ENCODE results near the gene SUDS3. TPM values are rescaled to one million over a fixed set of nuclear protein-coding genes. Genes with fewer than 3 reads are reported as not detected.
"Not testable (repeated sequence)": the region's sequence is repeated elsewhere in the genome, so short reads cannot be mapped to it uniquely, and the experiment has no call there.

The SUDS3 gene
- total RNA-seq, 1 donor from 2014 or later: 44.8 TPM

DNA sequence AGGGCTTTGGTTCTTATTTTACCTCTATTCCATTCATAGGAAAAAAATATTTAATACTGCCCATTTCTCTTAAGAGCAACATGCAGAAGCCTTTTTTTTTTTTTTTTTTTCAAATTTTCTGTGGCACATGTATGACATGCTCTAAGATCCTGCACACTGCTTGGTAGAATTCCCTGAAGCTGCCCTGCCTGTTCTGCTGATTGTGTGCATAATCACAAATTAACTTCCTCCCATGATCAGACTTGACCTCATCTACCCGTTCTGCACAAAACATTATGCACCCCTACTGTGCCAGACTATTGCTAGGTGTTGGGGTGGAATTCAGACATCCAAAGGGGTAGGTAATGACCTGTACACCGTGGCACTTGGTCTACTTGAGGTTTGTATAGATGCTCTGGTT lies 22.2 kb downstream of the SUDS3 start:
- H3K27ac Mint-ChIP-seq (ENCODE audit: unreplicated experiment): no peak overlapping the region
- no peak for DNase-seq (ENCODE audit: low read depth, low spot score)
- no peaks in the 10 kb centered on the region for H3K4me1 Mint-ChIP-seq
- TF ChIP-seq CTCF (conservative IDR thresholded peaks at IDR 0.05): no peak
- no peaks in the 10 kb centered on the region for H3K27me3 Mint-ChIP-seq (ENCODE audit: low read depth)
- peaks cover 12% of the 10 kb centered on the region for H3K36me3 Mint-ChIP-seq (ENCODE audit: low read depth)
- no peak overlapping the region for H3K4me3 Mint-ChIP-seq
- no peaks in the 10 kb centered on the region for H3K9me3 Mint-ChIP-seq

- no peak for TF ChIP-seq CTCF (conservative IDR thresholded peaks at IDR 0.05)
- Mint-ChIP-seq H3K27ac (ENCODE audit: unreplicated experiment) (no peak overlapping the region), H3K4me1 (no peaks in the 10 kb centered on the region), H3K4me3 (no peak overlapping the region), H3K27me3 (ENCODE audit: low read depth) (no peaks in the 10 kb centered on the region), H3K36me3 (ENCODE audit: low read depth) (peaks cover 12% of the 10 kb centered on the region), H3K9me3 (no peaks in the 10 kb centered on the region)
- no peak for DNase-seq (ENCODE audit: low read depth, low spot score)
Observed at GRCh38 chr12:118398940-118399339, 22.6 kb downstream of the SUDS3 start.

GRCh38 chr12:118402251-118402650 lies 25.9 kb downstream of the SUDS3 start:
- DNase-seq (ENCODE audit: low read depth, low spot score): no peak
- Mint-ChIP-seq H3K4me3 (no peak overlapping the region), H3K9me3 (no peaks in the 10 kb centered on the region), H3K27ac (ENCODE audit: unreplicated experiment) (no peak overlapping the region), H3K36me3 (ENCODE audit: low read depth) (peaks cover 13% of the 10 kb centered on the region), H3K27me3 (ENCODE audit: low read depth) (no peaks in the 10 kb centered on the region), H3K4me1 (peaks cover 4% of the 10 kb centered on the region)
- no peak for TF ChIP-seq CTCF (conservative IDR thresholded peaks at IDR 0.05)

DNA sequence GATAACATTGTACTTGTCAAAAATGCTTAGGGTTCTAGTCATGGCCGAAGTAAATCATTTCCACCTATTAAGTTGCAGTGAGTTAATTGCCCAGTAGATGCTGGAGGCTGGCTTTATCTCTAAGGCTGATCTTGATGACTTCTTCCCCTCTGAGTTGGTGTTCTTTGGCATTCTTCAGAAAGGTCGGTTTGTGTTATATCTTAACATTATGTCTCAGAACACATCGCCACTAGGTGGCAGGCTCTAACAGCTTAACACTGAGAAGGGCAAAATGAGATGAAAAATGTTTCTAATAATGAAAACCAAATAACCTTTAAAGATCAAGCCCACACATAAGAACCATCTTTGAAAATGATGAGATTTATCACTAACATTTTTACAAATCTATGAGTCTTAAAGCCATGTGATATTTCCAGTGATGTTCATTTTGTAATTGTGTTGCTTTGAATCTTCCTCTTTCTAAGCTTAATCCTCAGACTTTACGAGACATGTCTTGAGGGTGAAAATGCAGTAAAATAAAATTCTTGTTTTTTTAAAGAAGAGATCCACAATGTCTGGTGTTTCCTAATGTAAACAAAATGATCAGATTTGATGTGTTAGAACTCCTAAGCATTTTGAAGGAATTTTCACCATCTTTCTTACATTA lies 28.6 kb downstream of the SUDS3 start:
- Mint-ChIP-seq H3K4me3 (no peak overlapping the region), H3K9me3 (no peaks in the 10 kb centered on the region), H3K27me3 (ENCODE audit: low read depth) (no peaks in the 10 kb centered on the region), H3K27ac (ENCODE audit: unreplicated experiment) (no peak overlapping the region), H3K4me1 (peaks cover 4% of the 10 kb centered on the region), H3K36me3 (ENCODE audit: low read depth) (peaks cover 10% of the 10 kb centered on the region)
- peak; percentile 77 for DNase-seq (ENCODE audit: low read depth, low spot score)
- peak; percentile 92 for TF ChIP-seq CTCF (conservative IDR thresholded peaks at IDR 0.05)

DNA sequence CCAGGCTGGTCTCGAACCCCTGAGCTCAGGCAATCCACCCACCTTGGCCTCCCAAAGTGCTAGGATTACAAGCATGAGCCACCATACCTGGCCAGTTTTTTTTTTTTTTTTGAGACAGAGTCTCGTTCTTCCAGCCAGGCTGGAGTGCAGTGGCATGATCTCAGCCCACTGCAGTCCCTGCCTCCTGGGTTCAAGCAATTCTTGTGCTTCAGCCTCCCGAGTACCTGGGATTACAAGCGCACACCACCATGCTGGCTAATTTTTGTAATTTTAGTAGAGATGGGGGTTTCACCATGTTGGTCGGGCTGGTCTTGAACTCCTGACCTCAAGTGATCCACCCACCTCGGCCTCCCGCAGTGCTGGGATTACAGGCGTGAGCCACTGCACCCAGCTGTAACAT lies 31.9 kb downstream of the SUDS3 start:
- not testable (repeated sequence) for H3K4me3 Mint-ChIP-seq; H3K27me3 Mint-ChIP-seq (ENCODE audit: low read depth); H3K9me3 Mint-ChIP-seq; H3K27ac Mint-ChIP-seq (ENCODE audit: unreplicated experiment); DNase-seq (ENCODE audit: low read depth, low spot score); H3K4me1 Mint-ChIP-seq
- H3K36me3 Mint-ChIP-seq (ENCODE audit: low read depth): peaks cover 16% of the 10 kb centered on the region

GRCh38 chr12:118409834-118410233 lies 33.5 kb downstream of the SUDS3 start:
- DNase-seq (ENCODE audit: low read depth, low spot score): no peak
- Mint-ChIP-seq H3K27me3 (ENCODE audit: low read depth) (no peaks in the 10 kb centered on the region), H3K4me3 (no peak overlapping the region), H3K4me1 (peaks cover 4% of the 10 kb centered on the region), H3K36me3 (ENCODE audit: low read depth) (peaks cover 25% of the 10 kb centered on the region), H3K9me3 (no peaks in the 10 kb centered on the region), H3K27ac (ENCODE audit: unreplicated experiment) (no peak overlapping the region)
- no peak for TF ChIP-seq CTCF (conservative IDR thresholded peaks at IDR 0.05)
